Measurements from ENCODE around the gene PCDHB7.
"Not testable (repeated sequence)": the region's sequence is repeated elsewhere in the genome, so short reads cannot be mapped to it uniquely, and the experiment has no call there.

The PCDHB7 gene

GRCh38 chr5:141223112-141223783 lies 50.8 kb downstream of the PCDHB7 start, which contains the start of gene PCDHB14:
Gene PCDHB14, plus strand, starts transcription at chr5:141223343. Its CDS starts 163 bp downstream, at chr5:141223506.
- DNase-seq: no peak

- DNase-seq: not testable (repeated sequence)
Measured at GRCh38 chr5:141224844-141225243, 52.4 kb downstream of the PCDHB7 start.

- not testable (repeated sequence) for DNase-seq
Measured at GRCh38 chr5:141225421-141225820, 53.0 kb downstream of the PCDHB7 start.

Measured in hypothalamus (tissue), 51 donors.